Panc1 (cell line): ENCODE data around the gene FNTB.
A peak's percentile ranks its signal among the peaks of the same experiment; 100 is the strongest.

Experiments
- POLR2AphosphoS5 ChIP-seq: IDR thresholded peaks from 2 replicates; pipeline ENCODE4 v1.6.1; 2012; ENCODE audit warnings: mild to moderate bottlenecking, low read depth, low read length, moderate library complexity
- SIN3A ChIP-seq: IDR thresholded peaks from 2 replicates; pipeline ENCODE4 v1.6.1; 2012; ENCODE audit warnings: low read depth, mild to moderate bottlenecking, low read length, moderate library complexity, borderline replicate concordance; ENCODE audit not compliant: insufficient read depth
- TCF7L2 ChIP-seq: IDR thresholded peaks from 2 replicates; pipeline ENCODE4 v1.6.1; 2011; ENCODE audit warnings: mild to moderate bottlenecking, low read depth, low read length, inconsistent platforms
- TF ChIP-seq, protein P1 (sequence below): fragments of 450-650 bp; IDR thresholded peaks from 2 replicates; pipeline ENCODE4 v1.5.1; 2017; ENCODE audit warnings: mild to moderate bottlenecking
- TF ChIP-seq, protein P2 (sequence below), 2 experiments: IDR thresholded peaks; 2 replicates each; pipeline ENCODE4 v1.6.1; 2011 to 2012; ENCODE audit warnings: low read depth in 2 of 2, control low read depth in 1 of 2, low read length in 1 of 2, mild to moderate bottlenecking in 1 of 2, moderate library complexity in 1 of 2; ENCODE audit not compliant: insufficient read depth in 1 of 2

DNA sequence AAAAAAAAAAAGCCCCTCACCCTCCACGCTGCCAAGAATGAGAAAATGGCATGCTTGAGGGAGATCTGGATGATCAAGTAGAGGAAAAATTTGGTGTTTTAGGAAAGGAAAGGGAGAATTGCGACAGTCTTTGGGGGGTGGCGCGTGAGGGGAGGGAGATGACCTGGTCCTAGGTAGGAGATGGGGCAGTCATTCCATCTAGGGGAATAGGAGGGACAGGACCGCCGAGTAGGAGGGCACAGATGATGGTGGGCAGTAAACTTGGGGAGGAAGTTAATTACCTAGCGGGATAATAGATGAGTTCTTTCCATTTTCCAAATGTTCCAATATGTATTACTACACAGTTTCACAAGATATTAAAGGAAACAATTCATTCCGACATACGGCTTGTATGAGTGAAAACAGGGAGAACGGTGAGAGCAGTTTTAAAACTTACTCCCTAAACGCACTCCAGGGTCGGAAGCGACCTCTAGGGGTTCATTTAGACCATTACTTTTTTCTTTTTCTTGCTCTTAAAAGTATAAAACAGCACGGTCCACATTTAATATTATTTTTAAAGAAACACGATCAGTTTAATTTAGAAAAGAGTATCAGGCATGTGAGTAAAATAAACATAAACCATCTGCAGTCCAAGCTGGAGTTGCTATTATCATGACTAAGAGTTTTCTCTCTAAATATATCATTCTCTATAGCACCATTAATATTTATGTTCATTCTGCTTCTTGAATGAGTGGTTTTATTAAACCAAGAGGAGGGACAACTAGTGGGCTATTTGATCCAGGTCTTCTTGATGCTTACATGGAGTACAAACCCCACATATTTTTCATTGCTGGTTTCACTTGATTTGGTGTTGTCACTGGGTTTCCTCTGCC lies 3.0 kb upstream of the FNTB start:
- TF ChIP-seq, protein P1, sequence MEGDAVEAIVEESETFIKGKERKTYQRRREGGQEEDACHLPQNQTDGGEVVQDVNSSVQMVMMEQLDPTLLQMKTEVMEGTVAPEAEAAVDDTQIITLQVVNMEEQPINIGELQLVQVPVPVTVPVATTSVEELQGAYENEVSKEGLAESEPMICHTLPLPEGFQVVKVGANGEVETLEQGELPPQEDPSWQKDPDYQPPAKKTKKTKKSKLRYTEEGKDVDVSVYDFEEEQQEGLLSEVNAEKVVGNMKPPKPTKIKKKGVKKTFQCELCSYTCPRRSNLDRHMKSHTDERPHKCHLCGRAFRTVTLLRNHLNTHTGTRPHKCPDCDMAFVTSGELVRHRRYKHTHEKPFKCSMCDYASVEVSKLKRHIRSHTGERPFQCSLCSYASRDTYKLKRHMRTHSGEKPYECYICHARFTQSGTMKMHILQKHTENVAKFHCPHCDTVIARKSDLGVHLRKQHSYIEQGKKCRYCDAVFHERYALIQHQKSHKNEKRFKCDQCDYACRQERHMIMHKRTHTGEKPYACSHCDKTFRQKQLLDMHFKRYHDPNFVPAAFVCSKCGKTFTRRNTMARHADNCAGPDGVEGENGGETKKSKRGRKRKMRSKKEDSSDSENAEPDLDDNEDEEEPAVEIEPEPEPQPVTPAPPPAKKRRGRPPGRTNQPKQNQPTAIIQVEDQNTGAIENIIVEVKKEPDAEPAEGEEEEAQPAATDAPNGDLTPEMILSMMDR, result peak; percentile 67
- TF ChIP-seq, protein P2, sequence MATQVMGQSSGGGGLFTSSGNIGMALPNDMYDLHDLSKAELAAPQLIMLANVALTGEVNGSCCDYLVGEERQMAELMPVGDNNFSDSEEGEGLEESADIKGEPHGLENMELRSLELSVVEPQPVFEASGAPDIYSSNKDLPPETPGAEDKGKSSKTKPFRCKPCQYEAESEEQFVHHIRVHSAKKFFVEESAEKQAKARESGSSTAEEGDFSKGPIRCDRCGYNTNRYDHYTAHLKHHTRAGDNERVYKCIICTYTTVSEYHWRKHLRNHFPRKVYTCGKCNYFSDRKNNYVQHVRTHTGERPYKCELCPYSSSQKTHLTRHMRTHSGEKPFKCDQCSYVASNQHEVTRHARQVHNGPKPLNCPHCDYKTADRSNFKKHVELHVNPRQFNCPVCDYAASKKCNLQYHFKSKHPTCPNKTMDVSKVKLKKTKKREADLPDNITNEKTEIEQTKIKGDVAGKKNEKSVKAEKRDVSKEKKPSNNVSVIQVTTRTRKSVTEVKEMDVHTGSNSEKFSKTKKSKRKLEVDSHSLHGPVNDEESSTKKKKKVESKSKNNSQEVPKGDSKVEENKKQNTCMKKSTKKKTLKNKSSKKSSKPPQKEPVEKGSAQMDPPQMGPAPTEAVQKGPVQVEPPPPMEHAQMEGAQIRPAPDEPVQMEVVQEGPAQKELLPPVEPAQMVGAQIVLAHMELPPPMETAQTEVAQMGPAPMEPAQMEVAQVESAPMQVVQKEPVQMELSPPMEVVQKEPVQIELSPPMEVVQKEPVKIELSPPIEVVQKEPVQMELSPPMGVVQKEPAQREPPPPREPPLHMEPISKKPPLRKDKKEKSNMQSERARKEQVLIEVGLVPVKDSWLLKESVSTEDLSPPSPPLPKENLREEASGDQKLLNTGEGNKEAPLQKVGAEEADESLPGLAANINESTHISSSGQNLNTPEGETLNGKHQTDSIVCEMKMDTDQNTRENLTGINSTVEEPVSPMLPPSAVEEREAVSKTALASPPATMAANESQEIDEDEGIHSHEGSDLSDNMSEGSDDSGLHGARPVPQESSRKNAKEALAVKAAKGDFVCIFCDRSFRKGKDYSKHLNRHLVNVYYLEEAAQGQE (IDR thresholded peaks at IDR 0.05; ENCODE audit: insufficient read depth in 1 of 2, low read depth in 2 of 2, low read length in 1 of 2), result no peak
- TF ChIP-seq POLR2AphosphoS5 (no peak), SIN3A (no peak), TCF7L2 (no peak)
